ENCODE data around the gene USP32.
"Not testable (repeated sequence)": the region's sequence is repeated elsewhere in the genome, so short reads cannot be mapped to it uniquely, and the experiment has no call there.

Gene USP32

GRCh38 chr17:60403523-60403810 lies 11.5 kb upstream of the USP32 start:
- DNase-seq (ENCODE audit: low read depth in 2 of 2) = no peak

GRCh38 chr17:60401819-60402218 lies 9.9 kb upstream of the USP32 start:
- DNase-seq (ENCODE audit: low read depth in 2 of 2) = no peak

DNA sequence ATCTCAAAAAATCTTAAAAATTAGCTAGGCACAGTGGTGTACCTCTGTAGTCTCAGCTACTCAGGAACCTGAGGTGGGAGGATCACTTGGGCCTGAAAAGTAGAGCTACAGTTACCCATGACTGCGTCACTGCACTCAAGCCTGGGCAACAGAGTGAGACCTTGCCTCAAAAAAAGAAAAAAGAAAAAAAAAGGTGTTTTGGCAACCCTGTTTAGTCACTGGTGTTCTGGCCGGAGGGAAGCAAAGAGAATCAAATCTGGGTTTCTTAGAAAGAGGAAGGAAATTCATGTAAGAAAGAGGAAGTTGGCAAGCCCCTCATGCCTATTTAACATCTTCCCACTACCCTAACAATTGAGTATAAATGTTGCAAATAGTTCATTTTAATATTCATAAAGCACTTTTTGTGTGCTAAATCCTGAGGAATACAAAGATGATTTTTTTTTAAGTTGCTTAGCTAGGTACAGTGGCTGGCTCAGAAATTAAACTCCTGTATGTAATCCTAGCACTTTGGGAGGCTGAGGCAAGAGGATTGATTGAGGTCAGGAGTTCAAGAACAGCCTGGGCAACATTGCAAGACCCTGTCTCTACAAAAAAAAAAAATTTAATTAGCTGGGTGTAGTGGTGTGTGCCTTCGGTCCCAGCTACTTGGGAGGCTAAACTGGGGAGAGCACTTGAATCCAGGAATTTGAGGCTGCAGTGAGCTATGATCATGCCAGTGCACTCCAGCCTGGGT lies 6.5 kb upstream of the USP32 start:
- DNase-seq (ENCODE audit: low read depth in 2 of 2) = no peak

DNA sequence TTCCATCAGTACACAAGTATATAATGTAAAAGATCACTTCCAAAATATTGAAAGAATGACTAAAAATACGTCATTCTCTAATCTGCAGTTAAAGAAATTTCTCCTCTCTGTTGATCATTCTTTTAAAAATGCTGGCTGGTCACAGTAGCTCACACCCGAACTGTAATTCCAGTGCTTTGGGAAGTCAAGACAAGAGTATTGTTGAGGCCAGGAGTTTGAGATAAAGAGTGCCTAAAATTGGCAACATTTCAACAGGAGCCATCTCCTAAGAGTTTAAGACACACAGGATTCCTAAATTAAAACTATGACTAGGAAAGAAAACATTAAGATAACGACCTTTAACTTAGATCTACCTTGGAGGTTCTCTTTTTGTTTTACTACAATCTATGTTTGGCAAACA lies 4.5 kb upstream of the USP32 start:
- DNase-seq (ENCODE audit: low read depth in 2 of 2) = no peak

DNA sequence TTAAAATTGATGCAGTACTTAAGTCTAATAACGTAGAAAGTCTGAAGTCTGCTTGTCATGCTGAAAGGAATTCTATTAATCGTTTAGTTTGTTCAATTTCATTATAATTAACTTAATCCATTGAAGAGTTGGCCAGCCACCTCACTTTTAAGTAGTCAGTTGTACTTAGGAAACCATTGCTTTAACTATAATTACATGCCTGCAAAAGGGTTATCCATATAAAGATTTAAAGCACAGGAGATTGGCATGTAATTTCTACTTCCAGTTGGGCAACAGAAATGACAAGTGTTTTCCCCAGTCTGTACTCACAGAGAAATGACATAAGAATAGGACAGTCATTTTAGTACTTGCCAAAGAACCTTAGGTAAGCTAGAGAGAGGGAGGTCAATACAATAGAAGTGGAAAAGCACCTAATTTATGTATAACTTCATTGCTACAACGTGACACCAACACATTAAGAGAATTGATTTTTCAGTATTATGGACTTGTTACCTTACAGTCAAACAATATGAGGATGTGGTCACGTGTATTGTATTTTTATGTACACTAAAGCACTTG lies 3.7 kb upstream of the USP32 start:
- no peak for DNase-seq (ENCODE audit: low read depth in 2 of 2)

- DNase-seq (ENCODE audit: low read depth in 2 of 2) = no peak
Observed at GRCh38 chr17:60393840-60394723, 2.1 kb upstream of the USP32 start.

DNA sequence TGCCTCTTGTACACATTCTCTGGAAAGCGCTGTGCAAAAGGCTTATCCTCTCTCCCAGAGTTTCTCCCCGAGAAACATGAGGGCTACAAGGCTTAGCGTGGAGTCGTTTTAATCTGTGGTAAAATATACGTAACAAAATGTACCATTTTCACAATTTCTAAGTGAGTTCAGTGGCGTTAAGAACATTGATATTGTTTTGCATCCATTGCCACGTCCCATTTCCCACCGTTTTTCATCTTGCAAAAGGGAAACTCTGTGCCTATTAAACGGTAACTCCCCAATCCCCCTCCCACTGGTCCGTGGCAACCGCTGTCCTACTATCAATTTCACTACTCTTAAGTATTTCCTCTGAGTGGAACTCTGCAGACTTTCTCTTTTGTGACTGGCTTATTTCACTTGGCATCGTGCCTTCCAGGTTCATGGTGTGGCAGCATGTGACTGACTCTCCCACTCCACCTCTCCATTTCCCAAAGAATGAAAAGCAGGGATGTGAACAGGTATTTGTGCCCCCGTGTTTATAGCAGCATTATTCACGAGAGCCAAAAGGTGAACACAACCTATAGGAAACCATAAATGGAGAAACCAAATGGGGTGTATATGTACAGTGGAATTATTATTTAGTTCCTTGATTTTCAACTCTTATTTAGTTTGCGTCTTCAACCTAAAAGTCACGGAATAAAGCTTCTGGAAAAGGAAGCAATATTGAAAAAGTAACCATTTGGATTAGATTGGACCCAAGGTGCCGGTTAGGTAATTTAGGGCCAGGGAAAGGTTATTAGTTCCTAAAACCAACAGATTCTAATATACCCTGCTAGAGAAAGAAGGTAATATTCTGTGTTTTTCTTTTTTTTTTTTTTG lies 1.1 kb upstream of the USP32 start:
- DNase-seq (ENCODE audit: low read depth in 2 of 2) = no peak

GRCh38 chr17:60391471-60392041 lies 377 bp downstream of the USP32 start:
- DNase-seq (ENCODE audit: low read depth in 2 of 2) = no peak

DNA sequence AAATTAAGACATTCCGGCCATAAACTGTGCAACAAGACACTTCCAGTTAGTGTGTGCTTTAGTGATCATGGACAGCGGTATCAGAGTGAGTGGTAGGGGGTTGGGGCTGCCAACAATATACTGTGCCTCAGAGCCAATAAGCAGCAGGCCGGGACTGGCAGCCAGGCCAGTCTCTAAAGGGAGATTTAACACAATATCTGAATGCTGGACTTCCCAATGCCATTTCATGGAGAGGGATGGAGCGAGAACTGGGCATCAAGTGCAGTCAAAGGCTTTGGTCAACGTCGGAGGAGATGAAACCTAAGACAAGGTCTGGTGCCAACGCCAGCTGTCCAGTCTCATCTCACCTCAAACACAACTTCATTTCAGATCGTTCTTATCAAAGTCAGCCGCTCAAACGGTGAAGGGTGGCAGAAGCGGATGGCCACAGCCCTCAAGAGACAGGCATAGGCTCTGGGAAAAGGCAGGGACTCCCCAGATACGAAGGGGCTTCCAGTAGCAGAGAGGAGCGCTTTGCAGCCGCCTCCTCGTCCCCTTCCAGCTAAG lies 935 bp downstream of the USP32 start:
- DNase-seq (ENCODE audit: low read depth in 2 of 2) = no peak

GRCh38 chr17:60390186-60390585 lies 1.7 kb downstream of the USP32 start:
- DNase-seq (ENCODE audit: low read depth in 2 of 2) = peak; percentile 67 to 70

DNA sequence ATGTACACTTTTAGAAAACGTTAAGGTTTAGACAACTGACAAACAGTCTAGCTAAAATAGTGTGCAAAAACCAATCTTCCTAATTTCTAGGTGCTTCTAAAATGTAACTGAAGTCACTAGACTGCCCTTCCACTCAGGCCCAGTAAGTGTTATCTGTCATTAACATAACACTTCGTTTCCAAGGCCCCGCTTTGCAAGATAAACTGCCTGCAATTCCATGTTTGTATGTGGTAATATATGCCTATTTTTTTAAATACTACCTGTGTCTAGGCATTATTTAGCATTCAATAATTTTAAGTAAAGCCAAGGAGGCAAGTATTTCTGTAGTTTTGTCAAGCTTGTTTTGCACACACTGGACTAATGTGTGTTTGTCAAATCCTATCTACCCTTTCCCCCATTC lies 3.2 kb downstream of the USP32 start:
- DNase-seq (ENCODE audit: low read depth in 2 of 2) = no peak

GRCh38 chr17:60387666-60388065 lies 4.3 kb downstream of the USP32 start:
- DNase-seq (ENCODE audit: low read depth in 2 of 2) = no peak

DNA sequence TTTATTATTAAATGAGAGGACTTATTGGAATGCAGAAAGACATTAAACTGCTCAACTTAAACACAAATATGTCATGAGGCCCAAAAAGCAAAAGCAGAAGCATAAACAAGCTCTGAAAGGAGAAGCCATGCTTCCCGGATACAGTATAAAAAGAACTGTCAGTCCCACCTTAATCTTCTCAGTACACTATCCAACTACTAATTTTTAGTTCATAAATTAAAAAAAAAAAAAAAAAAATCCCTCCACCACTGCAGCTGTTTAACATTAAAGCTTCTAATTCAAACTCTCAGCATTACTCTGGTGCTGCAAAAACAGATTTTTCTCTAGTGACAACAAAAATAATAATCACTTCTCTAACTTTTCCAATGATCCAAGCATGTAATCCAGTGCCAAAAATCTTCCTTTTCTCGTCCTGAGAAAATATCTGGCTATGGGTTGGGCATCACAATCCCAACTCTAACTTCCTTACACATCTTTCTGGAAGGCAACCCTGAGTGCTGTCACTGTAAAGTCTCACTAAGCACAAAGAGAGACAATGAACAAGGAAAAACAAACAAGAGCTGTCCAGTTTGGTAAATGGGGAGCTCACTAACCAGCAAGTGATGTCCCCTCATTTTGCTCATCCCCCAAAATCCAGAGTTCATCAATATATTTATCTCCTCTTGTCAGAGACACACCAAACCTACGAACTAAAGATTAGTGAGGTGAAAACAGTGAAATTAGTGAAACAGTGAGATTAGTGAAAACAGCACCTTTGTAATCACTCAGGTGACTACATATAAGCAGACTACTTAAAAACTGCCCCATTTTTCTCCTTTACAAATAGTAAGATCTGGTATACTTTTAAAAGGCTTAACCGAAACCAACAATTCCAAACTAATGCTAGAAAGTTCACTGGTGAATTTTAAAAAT lies 5.5 kb downstream of the USP32 start:
- no peak for DNase-seq (ENCODE audit: low read depth in 2 of 2)

GRCh38 chr17:60384921-60385320 lies 7.0 kb downstream of the USP32 start:
- not testable (repeated sequence) for DNase-seq (ENCODE audit: low read depth in 2 of 2)

DNA sequence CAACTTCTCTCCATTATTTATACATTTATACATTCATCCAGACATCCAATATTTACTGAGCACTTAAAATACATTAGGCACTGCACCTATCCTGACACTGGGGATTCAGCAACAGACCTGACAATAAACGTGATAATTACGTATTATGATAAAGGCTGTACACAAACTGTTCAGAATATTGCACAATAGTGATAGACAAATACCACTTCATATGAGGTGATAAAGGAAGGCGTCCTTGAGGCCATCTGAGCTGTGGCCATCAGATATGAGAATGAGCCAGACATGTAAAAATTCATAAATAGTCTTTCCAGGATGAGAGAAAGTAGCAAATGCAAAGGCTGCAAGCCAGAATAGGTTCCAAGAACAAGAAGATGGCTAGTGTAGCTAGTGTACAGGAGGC lies 8.6 kb downstream of the USP32 start:
- DNase-seq (ENCODE audit: low read depth in 2 of 2) = no peak

- DNase-seq (ENCODE audit: low read depth in 2 of 2) = no peak
Observed at GRCh38 chr17:60381958-60382357, 10.0 kb downstream of the USP32 start.

DNA sequence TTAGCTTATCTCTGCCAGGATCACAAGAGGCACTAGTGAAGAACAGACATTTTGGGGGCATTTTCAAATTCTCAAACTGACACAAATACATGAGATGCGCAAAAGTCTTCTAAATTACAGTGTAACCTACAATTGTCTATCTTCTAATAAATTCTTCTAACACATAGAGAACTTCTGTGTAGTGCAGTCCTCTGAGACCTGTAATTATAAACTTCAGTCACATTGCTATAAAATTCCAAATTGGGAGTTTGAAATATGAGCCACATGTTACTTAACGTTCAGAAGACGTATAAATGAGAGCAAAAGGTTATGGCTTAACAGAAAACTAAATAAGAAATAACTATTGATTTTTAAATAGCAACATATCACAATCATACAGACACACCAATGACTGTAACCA lies 12.5 kb downstream of the USP32 start:
- not testable (repeated sequence) for DNase-seq (ENCODE audit: low read depth in 2 of 2)

GRCh38 chr17:60378187-60378586 lies 13.7 kb downstream of the USP32 start:
- DNase-seq (ENCODE audit: low read depth in 2 of 2) = not testable (repeated sequence)

DNA sequence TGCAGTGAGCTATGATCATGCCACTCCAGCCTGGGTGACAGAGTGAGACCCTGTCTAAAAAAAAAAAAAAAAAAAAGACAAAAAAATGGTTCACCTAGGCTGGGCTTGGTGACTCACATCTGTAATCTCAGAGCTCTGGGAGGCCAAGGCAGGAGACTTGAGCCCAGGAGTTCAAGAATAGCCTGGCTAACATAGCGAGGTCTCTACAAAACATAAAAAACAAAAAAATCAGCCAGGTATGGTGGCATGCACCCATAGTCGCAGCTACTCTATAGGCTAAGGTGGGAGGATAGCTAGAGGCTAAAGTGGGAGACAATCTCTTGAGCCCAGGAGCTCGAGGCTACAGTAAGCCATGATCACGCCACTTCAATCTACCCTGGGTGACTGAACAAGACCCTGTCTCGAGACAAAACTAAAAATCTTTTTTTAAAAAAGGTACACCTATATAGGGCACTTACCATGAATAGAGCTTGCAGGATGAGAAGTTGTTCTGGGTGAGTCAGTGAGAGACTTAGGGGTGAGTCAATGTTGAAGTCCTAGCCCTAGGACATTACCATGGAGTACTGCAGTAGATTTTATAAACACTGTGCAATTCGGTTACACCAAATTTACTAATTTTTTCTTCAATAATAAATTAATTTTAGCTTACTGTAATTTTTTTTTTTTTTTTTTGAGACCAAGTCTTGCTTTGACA lies 19.0 kb downstream of the USP32 start:
- DNase-seq (ENCODE audit: low read depth in 2 of 2) = no peak

Measured in fibroblast of skin of left biceps (primary cell).